HCT116 (cell line): ENCODE results near the gene VTI1A. TPM values are rescaled to one million over a fixed set of nuclear protein-coding genes. Genes with fewer than 3 reads are reported as not detected.

Experiments used
- ATAC-seq: fragments of 200-7000 bp; cut with Tn5 transposase; 2 replicates; pipeline ENCODE4 v1.9.1; 2020; ENCODE audit warnings: mild to moderate bottlenecking, moderate library complexity
- BruUV-seq: library from RNA; stranded (reverse); fragments of 400-500 nt; replicated peaks from 2 replicates; lab custom pipeline; 2021; lab: Mats Ljungman, UMichigan
- CTCF ChIA-PET: fragments of 300-600 bp; sonication (Branson Sonifier 250); formaldehyde crosslinking; loops from one replicate; lab custom pipeline; 2021; ENCODE audit warnings: antibody characterized with exemption; lab: Charles Lee
- POLR2A ChIA-PET: fragments of 300-600, 350-600 bp; sonication (Branson Sonifier 250); formaldehyde crosslinking; loops from one replicate; lab custom pipeline; 2021; ENCODE audit warnings: antibody characterized with exemption; lab: Charles Lee
- RAD21 ChIA-PET, 2 experiments: fragments of 300-600 bp; sonication (Branson Sonifier 250); formaldehyde crosslinking; loops; one replicate each; lab custom pipeline; 2023; ENCODE audit warnings: low total read pairs in 2 of 2; ENCODE audit not compliant: uncharacterized antibody in 2 of 2, unreplicated experiment in 2 of 2, low non-redundant PET in 1 of 2; lab: Charles Lee
- DNase-seq: peaks from one replicate; pipeline ENCODE4 v3.0.0-alpha.2; 2010; ENCODE audit warnings: low read depth, low spot score
- H2AFZ ChIP-seq: fragments of 200-600 bp; shearing (Covaris generic), sonication (generic); 2 replicates; pipeline ENCODE4 v1.6.1; 2017; ENCODE audit warnings: low read depth, mixed run types, mixed read lengths, antibody characterized with exemption, low read length; ENCODE audit not compliant: poor library complexity, severe bottlenecking
- H3K27ac ChIP-seq: 2 replicates; pipeline ENCODE4 v1.5.1; 2012; ENCODE audit warnings: low read depth, low read length
- H3K27me3 ChIP-seq: fragments of 200-600 bp; sonication (generic); 2 replicates; pipeline ENCODE4 v1.6.1; 2016; ENCODE audit warnings: mixed run types, low read length, mixed read lengths; ENCODE audit not compliant: insufficient read depth
- H3K36me3 ChIP-seq, 2 experiments: fragments of 200-500 bp in 1 of 2; fragments of 200-600 bp in 1 of 2; sonication (Bioruptor generic) in 1 of 2; sonication (generic) in 1 of 2; 2 replicates each; pipeline versions ENCODE4 v1.5.1 to v1.6.1; 2014 to 2016; ENCODE audit warnings: low read length in 2 of 2, inconsistent platforms in 1 of 2, mixed read lengths in 1 of 2, mixed run types in 1 of 2; ENCODE audit not compliant: insufficient read depth in 2 of 2, control insufficient read depth in 1 of 2
- H3K4me1 ChIP-seq, 2 experiments: fragments of 200-600 bp in 1 of 2; sonication (generic) in 1 of 2; 2 replicates each; pipeline versions ENCODE4 v1.5.1 to v1.6.1; 2012 to 2017; ENCODE audit warnings: low read length in 2 of 2, inconsistent platforms in 1 of 2, mild to moderate bottlenecking in 1 of 2, mixed read lengths in 1 of 2, mixed run types in 1 of 2, moderate library complexity in 1 of 2; ENCODE audit not compliant: insufficient read depth in 2 of 2, control insufficient read depth in 1 of 2
- H3K4me2 ChIP-seq: fragments of 200-600 bp; sonication (generic); 2 replicates; pipeline ENCODE4 v1.6.1; 2017; ENCODE audit warnings: mixed run types, low read length, mixed read lengths
- H3K4me3 ChIP-seq, 2 experiments: fragments of 200-600 bp in 1 of 2; sonication (generic) in 1 of 2; replicated peaks in 1 of 2; 2 replicates each; pipeline ENCODE4 v1.5.1; 2011 to 2016; ENCODE audit warnings: low read length in 2 of 2, control low read depth in 1 of 2, low read depth in 1 of 2, mild to moderate bottlenecking in 1 of 2, mixed read lengths in 1 of 2, mixed run types in 1 of 2
- H3K79me2 ChIP-seq: fragments of 200-600 bp; sonication (generic); 2 replicates; pipeline ENCODE4 v1.6.1; 2017; ENCODE audit warnings: mild to moderate bottlenecking, mixed run types, low read length, moderate library complexity, mixed read lengths; ENCODE audit not compliant: insufficient read depth
- H3K9ac ChIP-seq: fragments of 200-600 bp; sonication (generic); 2 replicates; pipeline ENCODE4 v1.6.1; 2016; ENCODE audit warnings: low read length, mixed read lengths
- H3K9me2 ChIP-seq: fragments of 200-600 bp; sonication (generic), shearing (Covaris generic); 2 replicates; pipeline ENCODE4 v1.6.1; 2017; ENCODE audit warnings: mixed run types, mild to moderate bottlenecking, moderate library complexity; ENCODE audit not compliant: insufficient read depth
- H3K9me3 ChIP-seq, 2 experiments: fragments of 200-500 bp in 1 of 2; fragments of 200-600 bp in 1 of 2; sonication (Bioruptor generic) in 1 of 2; sonication (generic) in 1 of 2; 2 replicates each; pipeline ENCODE4 v1.6.1; 2014 to 2017; ENCODE audit warnings: low read length in 2 of 2, mixed read lengths in 2 of 2, inconsistent platforms in 1 of 2, low read depth in 1 of 2, mild to moderate bottlenecking in 1 of 2, mixed run types in 1 of 2, moderate library complexity in 1 of 2; ENCODE audit not compliant: control insufficient read depth in 1 of 2, insufficient read depth in 1 of 2
- H4K20me1 ChIP-seq: fragments of 200-600 bp; sonication (generic), shearing (Covaris generic); 2 replicates; pipeline ENCODE4 v1.6.1; 2017; ENCODE audit warnings: mixed run types, mild to moderate bottlenecking, moderate library complexity; ENCODE audit not compliant: insufficient read depth
- CBX3 ChIP-seq: IDR thresholded peaks from 2 replicates; pipeline ENCODE4 v1.6.1; 2012; ENCODE audit warnings: low read depth
- CEBPB ChIP-seq: IDR thresholded peaks from 2 replicates; pipeline ENCODE4 v1.6.1; 2012; ENCODE audit warnings: low read depth
- CTCF ChIP-seq, 3 experiments: fragments of 200-600 bp in 1 of 3; sonication (generic) in 1 of 3; IDR thresholded peaks in 2 of 3; conservative IDR thresholded peaks in 1 of 3; 2 replicates each; pipeline ENCODE4 v1.5.1; 2012 to 2017; ENCODE audit warnings: low read depth in 2 of 3, low read length in 2 of 3, antibody characterized with exemption in 1 of 3, borderline replicate concordance in 1 of 3, control low read depth in 1 of 3, mild to moderate bottlenecking in 1 of 3, mixed read lengths in 1 of 3, mixed run types in 1 of 3, moderate library complexity in 1 of 3; ENCODE audit not compliant: insufficient read depth in 1 of 3
- EGR1 ChIP-seq: IDR thresholded peaks from 2 replicates; pipeline ENCODE4 v1.6.1; 2012; ENCODE audit warnings: low read depth
- ELF1 ChIP-seq: IDR thresholded peaks from 2 replicates; pipeline ENCODE4 v1.6.1; 2012; ENCODE audit warnings: low read depth, borderline replicate concordance
- EZH2phosphoT487 ChIP-seq: fragments of 200-600 bp; IDR thresholded peaks from 2 replicates; pipeline ENCODE4 v1.6.1; 2018; ENCODE audit warnings: antibody characterized with exemption, borderline replicate concordance
- MAX ChIP-seq: IDR thresholded peaks from 2 replicates; pipeline ENCODE4 v1.6.1; 2012
- RAD21 ChIP-seq: IDR thresholded peaks from 2 replicates; pipeline ENCODE4 v1.6.1; 2012; ENCODE audit warnings: low read depth, mild to moderate bottlenecking
- REST ChIP-seq: IDR thresholded peaks from 2 replicates; pipeline ENCODE4 v1.6.1; 2012; ENCODE audit warnings: low read depth
- SIN3A ChIP-seq: IDR thresholded peaks from 2 replicates; pipeline ENCODE4 v1.6.1; 2012; ENCODE audit warnings: low read depth
- SP1 ChIP-seq: IDR thresholded peaks from 2 replicates; pipeline ENCODE4 v1.6.1; 2012; ENCODE audit warnings: low read depth
- TCF7L2 ChIP-seq: IDR thresholded peaks from 2 replicates; pipeline ENCODE4 v1.7.0; 2011; ENCODE audit warnings: borderline replicate concordance, inconsistent platforms; ENCODE audit not compliant: insufficient read depth, insufficient read length; ENCODE audit errors: extremely low read depth
- YY1 ChIP-seq: IDR thresholded peaks from 2 replicates; pipeline ENCODE4 v1.6.1; 2011; ENCODE audit warnings: low read length, low read depth, moderate library complexity, mild to moderate bottlenecking; ENCODE audit not compliant: insufficient replicate concordance; ENCODE audit errors: extremely low read depth
- ZFX ChIP-seq: fragments of 450-650 bp; IDR thresholded peaks from 2 replicates; pipeline ENCODE4 v1.6.1; 2017
- ZNF274 ChIP-seq: fragments of 200-500 bp; sonication (Bioruptor generic); IDR thresholded peaks from 2 replicates; pipeline ENCODE4 v1.6.1; 2014; ENCODE audit warnings: mild to moderate bottlenecking, low read depth, low read length, inconsistent platforms
- intact Hi-C: fragments of 100-400 bp; cut with micrococcal nuclease; formaldehyde crosslinking; loops from 2 replicates; pipeline ENCODE4 v1.10.0; 2022
- total RNA-seq: library from RNA; stranded (reverse); gene quantifications from one replicate; pipeline ENCODE4 v1.2.1, GENCODE V29; 2021; ENCODE audit not compliant: unreplicated experiment

VTI1A gene
- total RNA-seq, 1 experiment from 2014 or later = 80.7 TPM

GRCh38 chr10:112799038-112799437 is 352.0 kb downstream of the VTI1A start:
- ATAC-seq = no peak
- Histone ChIP-seq H4K20me1 (no peaks in the 10 kb centered on the region), H3K4me1 (peaks cover 9 to 15% of the 10 kb centered on the region in 2 experiments), H3K27me3 (no peaks in the 10 kb centered on the region), H3K36me3 (no peaks in the 10 kb centered on the region), H3K9ac (no peak overlapping the region), H3K79me2 (no peaks in the 10 kb centered on the region), H3K27ac (no peak overlapping the region), H3K4me3 (no peak overlapping the region), H3K9me3 (no peaks in the 10 kb centered on the region), H3K9me2 (no peaks in the 10 kb centered on the region), H2AFZ (no peak overlapping the region), H3K4me2 (no peak overlapping the region)
- ChIA-PET POLR2A (no interaction called here), RAD21 (no interaction called here), CTCF (no interaction called here)
- no peak for TF ChIP-seq MAX
- no peak for TF ChIP-seq CTCF (IDR thresholded peaks at IDR 0.05 in 2 of 3, conservative IDR thresholded peaks at IDR 0.05 in 1 of 3; ENCODE audit: borderline replicate concordance in 1 of 3, insufficient read depth in 1 of 3, low read depth in 2 of 3, low read length in 2 of 3)
- TF ChIP-seq RAD21 = no peak
- no peak for TF ChIP-seq CBX3
- no peak for TF ChIP-seq CEBPB
- DNase-seq = no peak
- BruUV-seq = no TSS peak
- intact Hi-C loops = no loop called here

- Histone ChIP-seq H3K4me3 (no peak overlapping the region), H3K9me3 (no peaks in the 10 kb centered on the region), H3K27ac (no peak overlapping the region), H4K20me1 (no peaks in the 10 kb centered on the region), H3K4me2 (no peak overlapping the region), H3K9ac (no peak overlapping the region), H2AFZ (no peak overlapping the region), H3K27me3 (no peaks in the 10 kb centered on the region), H3K4me1 (peaks cover 18 to 23% of the 10 kb centered on the region in 2 experiments), H3K36me3 (no peaks in the 10 kb centered on the region), H3K9me2 (no peaks in the 10 kb centered on the region), H3K79me2 (no peaks in the 10 kb centered on the region)
- BruUV-seq = no TSS peak
- ChIA-PET RAD21 (no interaction called here), POLR2A (no interaction called here), CTCF (no interaction called here)
- DNase-seq = no peak
- ATAC-seq = no peak
- intact Hi-C loops = no loop called here
- no peak for TF ChIP-seq CBX3
- TF ChIP-seq EZH2phosphoT487 = no peak
- TF ChIP-seq EGR1 = no peak
- no peak for TF ChIP-seq SP1
- TF ChIP-seq ZNF274 = no peak
- no peak for TF ChIP-seq TCF7L2
- no peak for TF ChIP-seq YY1
- no peak for TF ChIP-seq REST
- TF ChIP-seq SIN3A = no peak
- TF ChIP-seq RAD21 = no peak
- TF ChIP-seq ZFX = no peak
- no peak for TF ChIP-seq ELF1
Observed at GRCh38 chr10:112799726-112800510, 352.9 kb downstream of the VTI1A start.
